GM15510 (cell line): Measurements from ENCODE around the gene ATF7.

Source experiments
- POLR2A ChIP-seq: IDR thresholded peaks from 3 replicates; pipeline ENCODE4 v1.6.1; 2011; ENCODE audit warnings: borderline replicate concordance; ENCODE audit not compliant: insufficient read length; ENCODE audit errors: extremely low read depth

The ATF7 gene

DNA sequence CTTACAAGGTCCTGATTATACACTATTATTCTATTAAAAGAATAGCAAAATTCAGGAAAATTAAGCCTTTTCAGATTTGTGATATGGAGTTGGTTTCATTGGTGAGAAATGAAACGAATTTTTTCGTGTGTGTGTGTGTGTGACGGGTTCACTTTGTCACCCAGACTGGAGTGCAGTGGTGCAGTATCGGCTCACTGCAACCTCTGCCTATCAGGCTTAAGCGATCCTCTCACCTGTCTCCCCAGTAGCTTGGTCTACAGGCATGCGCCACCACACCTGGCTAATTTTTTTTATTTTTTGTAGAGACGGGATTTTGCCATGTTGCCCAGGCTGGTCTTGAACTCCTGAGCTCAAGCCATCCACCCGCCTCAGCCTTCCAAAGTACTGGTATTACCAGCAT is 164.6 kb downstream of the ATF7 start:
- TF ChIP-seq POLR2A: no peak

- TF ChIP-seq POLR2A: no peak
Measured at GRCh38 chr12:53461059-53461458, 165.1 kb downstream of the ATF7 start.

GRCh38 chr12:53459097-53459496 is 167.1 kb downstream of the ATF7 start:
- TF ChIP-seq POLR2A: no peak
